Right renal cortex interstitium (tissue), 3 donors: ENCODE data around the gene SUN3. TPM values are rescaled to one million over a fixed set of nuclear protein-coding genes. Genes with fewer than 3 reads are reported as not detected.
A peak's percentile ranks its signal among the peaks of the same experiment; 100 is the strongest.
"Not testable (repeated sequence)": the region's sequence is repeated elsewhere in the genome, so short reads cannot be mapped to it uniquely, and the experiment has no call there.

ENCODE experiments used
- DNase-seq, 3 donors: peaks; one replicate each; pipeline ENCODE4 v3.0.0-alpha.2; 2013; ENCODE audit warnings: low read depth in 3 of 3, low spot score in 2 of 3
- polyA plus RNA-seq, 3 donors: library from polyadenylated mRNA; unstranded; fragments of 120-200 nt; gene quantifications; one replicate each; pipeline ENCODE4 v1.2.1, GENCODE V29; 2013; ENCODE audit not compliant: insufficient read length in 3 of 3

The SUN3 gene
- polyA plus RNA-seq, 3 donors = 0.11 to 0.37 TPM; not detected in 1

DNA sequence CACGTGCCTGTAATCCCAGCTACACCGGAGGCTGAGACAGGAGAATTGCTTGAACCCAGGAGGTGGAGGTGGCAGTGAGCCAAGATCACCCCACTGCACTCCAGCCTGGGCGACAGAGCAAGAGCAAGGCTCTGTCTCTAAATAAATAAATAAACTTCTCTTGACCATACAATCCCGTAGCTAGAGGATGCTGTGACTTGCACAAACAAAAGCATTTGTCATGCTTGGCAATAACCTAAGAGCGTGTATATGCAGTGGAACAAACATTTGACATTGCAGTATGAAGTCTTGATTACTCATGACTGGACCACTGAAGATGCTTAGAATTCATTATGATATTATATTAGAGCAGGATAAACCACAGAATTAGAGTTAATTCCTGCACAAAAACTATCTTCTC is 5.0 kb upstream of the SUN3 start:
- DNase-seq = no peak

DNA sequence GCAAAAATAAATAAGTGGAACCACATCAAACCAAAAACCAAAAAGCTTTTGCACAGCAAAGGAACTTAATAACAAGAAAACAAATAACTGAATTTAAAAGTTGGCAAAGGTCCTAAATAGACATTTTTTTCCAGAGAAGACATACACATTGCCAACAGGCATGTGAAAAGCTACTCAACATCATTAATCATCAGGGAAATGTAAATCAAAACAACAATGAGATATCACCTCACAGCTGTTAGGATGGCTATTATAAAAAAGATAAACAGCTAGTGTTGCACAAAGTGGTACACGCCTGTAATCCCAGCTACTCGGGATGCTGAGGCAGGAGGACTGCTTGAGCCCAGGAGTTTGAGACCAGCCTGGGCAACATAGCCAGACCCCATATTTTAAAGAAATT is 2.2 kb upstream of the SUN3 start:
- DNase-seq = no peak

DNA sequence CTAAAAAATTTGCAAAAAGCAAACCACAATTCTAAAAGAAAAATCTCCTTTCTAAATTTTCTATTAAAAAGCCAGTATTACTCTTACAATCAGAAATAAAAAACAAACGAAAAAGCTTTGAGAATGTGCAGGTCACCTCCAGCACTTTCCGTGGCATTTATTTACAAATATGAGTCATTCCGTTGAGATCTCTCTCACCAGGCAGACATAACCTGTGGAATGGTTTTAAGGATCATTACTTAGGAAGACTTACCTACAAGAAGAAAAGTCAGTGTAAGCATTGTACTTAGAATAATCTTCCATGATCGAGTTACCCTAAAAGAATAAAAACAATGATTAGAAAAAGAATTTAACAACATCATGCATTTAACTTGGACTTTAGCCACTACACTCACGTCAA is 3.3 kb downstream of the SUN3 start:
- DNase-seq = no peak

DNA sequence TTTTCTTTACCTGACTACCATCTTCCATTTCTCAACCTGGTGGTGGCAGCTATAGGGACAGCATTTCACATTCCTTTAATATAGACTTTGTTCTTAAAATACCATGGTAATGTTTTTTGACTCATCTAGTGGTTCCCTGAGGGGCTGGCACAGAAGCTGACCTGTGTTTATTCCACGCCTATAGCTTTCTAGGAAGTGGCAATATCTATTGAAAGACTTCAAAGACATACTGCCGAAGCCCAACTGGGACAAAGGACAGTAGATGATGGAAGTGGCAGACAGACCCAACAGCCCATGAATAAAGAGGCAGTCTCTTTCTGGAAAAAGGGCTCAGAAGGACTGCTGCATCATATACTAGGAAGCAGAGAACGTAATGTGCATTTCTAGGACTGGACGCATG is 11.2 kb downstream of the SUN3 start:
- DNase-seq = no peak

DNA sequence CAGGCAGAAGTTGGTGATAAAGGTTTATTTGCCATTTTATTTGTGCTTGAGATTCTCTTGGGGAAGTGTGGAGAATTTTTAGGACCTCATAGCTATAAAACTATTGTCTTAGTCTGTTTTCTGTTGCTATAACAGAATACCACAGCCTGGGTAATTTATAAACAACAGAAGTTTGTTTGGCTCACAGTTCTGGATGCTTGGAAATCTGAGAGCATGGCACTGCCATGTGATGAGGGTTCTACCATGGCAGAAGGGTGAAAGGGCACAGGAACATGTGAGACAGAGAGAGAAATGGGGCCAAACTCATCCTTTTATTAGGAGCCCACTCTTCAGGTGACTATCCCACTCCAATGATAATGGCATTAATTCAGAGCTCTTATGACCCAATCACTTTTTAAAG is 12.3 kb downstream of the SUN3 start:
- no peak for DNase-seq

DNA sequence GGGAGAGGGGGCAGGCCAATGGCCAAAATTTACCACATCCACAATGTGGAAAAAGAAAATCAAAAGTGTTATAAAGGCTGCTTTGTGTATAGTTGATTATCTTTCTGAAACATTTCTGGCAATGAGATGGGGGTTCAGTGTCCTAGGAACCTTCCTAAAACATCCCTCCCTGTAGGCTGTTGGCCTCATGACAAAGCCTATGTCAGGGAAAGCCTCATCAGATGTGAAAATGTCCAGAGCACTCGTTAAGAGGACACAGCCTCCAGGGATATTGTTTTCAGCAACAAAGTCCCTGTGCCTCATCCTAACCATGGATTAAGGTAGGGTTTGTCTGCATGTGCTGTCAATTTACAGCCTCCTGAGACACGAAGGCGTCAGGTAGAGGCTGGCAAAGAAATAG is 17.0 kb downstream of the SUN3 start:
- no peak for DNase-seq

DNA sequence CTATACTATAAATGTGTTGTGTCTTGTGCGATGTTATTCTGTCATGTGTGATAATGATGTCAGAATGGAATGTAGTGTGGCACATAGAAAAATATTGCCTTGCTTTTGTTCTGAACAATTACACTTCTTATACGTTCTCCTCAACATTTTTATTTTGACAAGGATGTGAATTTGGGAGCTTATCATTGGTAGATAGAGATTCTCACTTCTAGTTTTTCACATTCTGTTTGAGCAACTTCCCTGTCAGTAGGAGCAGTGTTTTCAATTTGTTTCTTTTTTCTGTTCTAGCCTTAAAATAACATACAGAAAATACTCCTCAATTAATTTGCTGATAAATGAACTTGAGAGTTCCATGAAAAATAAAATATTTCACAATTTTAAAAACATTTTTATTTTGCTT is 17.6 kb downstream of the SUN3 start:
- no peak for DNase-seq

DNA sequence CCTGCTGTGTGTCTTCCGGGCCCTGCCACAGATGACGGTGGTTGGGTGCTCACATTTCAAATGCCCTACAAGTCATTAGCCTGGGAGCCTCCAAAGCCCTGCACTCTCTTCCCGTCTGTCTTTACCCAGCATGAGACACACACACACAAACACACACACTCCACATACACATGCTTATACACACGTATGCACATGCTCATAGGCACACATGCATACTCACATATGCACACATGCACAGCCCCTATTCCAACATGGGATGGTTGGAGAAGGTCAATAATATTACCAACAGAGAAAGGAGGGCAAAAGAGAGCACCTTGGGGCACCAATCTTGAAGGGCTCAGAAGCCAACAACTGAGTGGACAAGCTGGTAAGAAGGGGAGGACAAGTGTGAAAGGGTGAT is 19.0 kb downstream of the SUN3 start:
- DNase-seq = no peak

DNA sequence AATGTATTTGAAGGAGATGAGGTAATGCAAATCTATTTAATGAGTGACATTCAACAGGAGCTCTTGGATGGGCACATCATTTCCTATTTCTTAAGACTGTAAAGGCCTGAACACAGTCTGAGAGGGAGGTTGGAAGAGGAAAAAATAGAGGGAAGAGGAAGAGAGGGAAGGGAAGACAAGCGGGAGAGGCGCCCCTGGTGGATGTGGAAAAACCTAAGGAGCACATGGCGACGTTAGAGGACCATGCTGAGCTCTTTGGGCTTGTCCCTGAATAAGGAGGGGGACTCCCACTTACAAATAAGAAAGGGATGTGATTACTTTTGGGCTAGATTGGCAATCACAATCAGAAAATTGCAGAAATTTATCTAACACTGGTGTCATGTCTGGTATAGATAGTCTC is 19.6 kb downstream of the SUN3 start:
- no peak for DNase-seq

DNA sequence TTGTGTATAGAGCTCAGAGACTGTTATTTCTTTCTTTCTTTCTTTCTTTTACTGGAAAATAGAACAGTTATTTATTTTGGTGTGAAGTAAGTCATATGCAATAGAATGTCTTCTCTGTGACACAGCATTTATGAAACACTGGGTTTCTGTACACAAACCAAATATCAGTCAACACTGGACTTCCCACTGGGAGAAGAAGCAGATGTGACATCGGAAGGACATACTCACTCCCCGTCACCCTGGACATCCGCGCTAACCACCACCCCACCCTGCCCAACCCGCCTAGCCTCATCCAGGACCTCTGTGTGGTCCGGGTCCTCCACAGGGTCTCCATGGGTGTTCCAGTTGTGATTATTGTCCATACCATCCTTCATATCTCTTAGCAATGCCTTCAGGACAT is 22.0 kb downstream of the SUN3 start:
- DNase-seq = no peak

DNA sequence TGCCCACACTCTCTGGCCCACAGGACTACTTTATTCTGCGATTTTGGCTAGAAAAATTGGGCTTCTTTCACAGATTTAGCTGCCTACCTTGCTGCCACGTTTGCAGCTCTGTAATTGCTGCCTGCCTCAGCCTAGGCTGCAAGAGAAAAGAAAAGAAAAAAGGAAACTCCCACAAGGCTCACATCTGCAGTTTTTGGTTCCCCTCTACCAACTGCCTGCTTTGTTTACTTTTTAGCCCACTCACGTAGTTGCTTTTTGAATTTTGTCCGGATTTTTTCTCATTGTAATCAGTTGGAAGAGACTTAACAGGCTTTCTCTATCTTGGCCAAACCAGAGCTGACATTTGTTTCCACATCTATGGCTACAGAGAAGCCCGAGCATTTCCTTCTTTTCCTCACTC is 24.3 kb downstream of the SUN3 start:
- DNase-seq = no peak

DNA sequence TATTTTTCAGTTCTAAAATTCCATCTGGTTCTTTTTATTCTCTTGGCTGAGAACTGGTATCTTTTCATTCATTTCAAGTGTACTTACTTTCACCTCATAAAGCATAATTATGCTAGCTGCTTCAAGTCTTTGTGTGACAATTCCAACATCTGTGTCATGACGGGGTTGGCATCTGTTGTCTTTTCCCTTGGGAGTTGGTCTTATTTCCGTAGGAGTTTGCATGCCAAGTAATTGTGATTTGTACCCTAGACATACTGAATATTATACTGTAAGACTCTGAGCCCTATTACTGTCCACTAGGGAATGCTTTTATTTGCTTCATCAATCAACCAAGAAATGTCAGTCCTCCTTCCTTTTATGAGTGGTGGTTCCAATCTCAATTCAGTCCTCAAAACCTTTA is 24.9 kb downstream of the SUN3 start:
- DNase-seq = no peak

DNA sequence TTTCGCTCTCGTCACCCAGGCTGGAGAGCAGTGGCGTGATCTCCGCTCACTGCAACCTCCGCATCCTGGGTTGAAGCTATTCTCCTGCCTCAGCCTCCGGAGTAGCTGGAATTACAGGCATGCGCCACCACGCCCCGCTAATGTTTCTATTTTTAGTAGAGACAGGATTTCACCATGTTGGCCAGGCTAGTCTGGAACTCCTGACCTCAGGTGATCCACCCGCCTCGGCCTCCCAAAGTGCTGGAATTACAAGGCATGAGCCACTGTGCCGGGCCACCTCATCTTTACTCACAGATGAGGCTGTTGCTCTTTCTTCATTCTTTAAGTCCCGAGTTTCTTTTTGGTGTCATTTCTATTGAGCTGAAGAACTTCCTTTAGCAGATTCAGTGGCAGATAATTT is 28.7 kb downstream of the SUN3 start:
- DNase-seq = not testable (repeated sequence)

DNA sequence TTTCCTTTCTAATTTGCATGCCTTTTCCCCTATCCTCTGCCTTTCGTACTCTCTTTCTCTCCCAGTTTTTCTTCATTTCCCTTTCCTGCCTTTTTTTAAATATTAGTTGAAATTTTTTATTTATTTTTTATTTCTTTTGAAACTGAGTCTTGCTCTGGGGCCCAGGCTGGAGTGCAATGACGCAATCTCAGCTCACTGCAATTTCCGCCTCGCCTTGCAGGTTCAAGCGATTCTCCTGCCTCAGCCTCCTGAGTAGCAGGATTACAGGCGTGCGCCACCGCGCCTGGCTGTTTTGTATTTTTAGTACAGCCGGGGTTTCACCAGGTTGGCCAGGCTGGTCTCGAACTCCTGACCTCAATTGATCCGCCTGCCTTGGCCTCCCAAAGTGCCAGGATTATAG is 29.5 kb downstream of the SUN3 start:
- no peak for DNase-seq

DNA sequence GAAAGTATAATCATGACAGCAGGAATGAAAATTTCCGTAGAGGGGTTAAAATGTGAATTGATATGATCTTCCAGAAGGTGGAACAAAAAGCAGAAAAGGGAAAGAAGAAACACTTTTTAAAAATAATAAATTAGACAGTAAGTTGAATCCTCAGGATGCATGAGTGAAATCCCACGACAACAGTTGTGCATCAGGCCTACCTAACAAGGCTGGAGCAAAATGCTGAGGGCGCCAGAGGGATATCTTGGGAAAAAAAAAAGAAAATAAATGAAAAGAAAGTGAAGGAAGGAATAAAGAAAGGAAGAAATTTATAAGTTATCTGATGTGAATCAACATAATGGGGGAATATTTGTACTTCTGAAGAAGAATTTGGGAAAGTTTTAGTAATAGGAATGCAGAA is 36.5 kb downstream of the SUN3 start:
- no peak for DNase-seq

DNA sequence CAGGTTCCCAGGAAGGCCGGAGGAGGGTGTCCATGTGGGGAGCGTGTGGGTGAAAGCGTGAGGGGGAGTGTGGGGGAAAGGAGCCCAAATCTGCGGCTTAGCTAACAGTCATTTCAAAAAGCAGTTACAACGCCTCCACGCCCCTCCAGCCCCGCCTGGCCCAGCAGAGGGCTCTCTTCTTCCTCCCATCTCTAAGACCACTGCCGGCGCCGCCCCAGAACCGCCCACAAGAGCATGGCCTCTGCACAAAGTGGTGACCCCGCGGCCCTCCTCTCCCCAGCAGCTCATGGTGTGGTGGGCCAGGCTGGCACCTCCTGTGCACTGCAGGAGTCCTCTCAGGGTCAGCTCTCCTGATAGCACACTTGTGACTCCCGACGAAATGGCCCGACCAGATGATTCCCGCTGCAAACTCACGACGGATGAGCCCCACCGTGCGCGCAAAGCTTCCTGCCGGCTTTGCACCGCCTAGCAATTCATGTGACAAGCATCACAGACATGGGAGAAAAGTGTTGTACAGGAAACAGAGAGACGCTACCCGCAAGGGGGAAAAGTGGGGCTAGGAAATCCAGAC is 37.1 kb downstream of the SUN3 start:
- DNase-seq = peak in 1 of 3 donors; percentile 54

DNA sequence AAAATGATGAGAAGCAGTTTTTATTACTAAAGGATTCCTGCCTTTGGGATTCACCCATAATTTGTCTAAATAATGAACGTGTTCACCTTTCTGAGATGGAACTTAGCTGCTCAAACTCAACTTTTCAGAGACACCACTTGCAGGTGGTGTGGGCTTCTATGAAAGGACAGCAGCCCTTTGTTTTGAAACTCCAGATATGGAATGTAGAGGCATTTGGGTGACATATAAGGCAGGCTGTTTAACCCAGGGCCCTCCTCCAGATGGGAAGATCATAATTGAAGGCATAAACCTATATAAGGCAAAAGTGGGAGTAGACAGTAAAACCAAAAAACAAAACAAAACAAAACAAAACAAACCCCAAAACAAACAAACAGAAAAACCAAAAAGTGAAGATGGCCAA is 37.6 kb downstream of the SUN3 start:
- no peak for DNase-seq

DNA sequence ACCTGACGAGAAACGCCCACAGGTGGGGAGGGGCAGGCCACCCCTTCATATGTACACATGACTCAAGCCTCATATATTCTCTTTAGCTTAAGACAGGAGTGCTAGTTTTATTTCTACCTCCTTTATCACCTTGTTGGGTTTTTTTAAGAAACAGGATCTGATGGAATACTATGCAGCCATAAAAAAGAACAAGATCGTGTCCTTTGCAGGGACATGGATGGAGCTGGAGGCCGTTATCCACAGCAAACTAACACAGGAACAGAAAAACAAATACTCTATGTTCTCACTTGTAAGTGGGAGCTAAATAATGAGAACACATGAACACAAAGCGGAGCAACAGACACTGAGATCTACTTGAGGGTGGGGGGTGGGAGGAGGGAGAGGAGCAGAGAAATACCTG is 38.3 kb downstream of the SUN3 start:
- no peak for DNase-seq

DNA sequence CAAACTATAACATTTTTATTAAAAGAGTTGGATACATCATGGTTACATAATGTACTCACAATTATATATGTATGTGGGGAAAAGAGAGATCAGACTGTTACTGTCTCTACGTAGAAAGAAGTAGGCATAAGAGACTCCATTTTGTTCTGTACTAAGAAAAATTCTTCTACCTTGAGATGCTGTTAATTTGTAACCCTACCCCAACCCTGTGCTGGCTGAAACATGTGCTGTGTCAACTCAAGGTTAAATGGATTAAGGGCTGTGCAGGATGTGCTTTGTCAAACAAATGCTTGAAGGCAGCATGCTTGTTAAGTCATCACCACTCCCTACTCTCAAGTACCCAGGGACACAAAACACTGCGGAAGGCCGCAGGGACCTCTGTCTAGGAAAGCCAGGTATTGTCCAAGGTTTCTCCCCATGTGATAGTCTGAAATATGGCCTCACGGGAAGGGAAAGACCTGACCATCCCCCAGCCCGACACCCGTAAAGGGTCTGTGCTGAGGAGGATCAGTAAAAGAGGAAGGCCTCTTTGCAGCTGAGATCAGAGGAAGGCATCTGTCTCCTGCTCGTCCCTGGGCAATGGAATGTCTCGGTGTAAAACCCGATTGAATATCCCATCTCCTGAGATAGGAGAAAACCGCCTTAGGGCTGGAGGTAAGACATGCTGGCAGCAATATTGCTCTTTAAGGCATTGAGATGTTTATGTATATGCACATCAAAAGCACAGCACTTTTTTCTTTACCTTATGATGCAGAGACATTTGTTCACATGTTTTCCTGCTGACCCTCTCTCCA is 39.1 kb downstream of the SUN3 start:
- DNase-seq = not testable (repeated sequence)

DNA sequence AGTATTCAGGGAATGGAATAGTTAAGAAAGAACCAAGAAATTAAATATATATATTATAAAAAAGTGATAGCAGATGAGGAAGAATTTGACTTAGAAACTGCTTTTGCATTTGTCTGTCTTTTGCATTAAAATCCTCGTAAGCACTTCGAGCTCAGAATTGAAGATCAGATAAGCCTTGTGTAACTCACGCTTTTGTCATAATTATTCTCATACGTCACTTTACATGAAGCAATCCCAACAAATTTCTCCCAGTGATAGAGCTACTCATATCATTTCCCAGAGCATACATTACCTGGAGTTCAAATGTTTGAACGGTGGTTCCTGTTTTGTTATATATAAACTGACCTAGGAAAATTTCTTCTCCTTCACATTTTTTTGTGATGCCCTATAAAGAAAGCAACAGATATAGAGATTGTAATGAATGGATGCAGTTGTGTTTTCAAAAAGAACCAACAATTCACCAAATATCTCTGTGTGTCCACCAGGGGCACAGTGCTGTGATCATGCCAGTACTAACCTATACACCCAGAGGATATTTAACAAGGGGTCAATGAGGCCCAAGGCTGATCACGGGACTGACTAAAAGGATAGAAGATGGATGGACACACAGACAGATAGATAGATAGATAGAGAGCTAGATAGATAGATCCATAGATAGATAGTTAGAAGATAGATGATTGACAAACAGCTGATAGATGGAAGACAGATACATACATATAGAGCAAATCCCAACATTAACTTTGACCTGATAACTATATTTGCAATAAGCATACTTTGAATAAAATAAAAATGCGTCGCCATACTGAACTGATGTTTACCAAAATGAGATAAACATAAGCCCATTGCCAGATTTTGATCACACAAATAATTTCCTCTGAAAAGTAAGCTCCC is 40.2 kb downstream of the SUN3 start:
- DNase-seq = no peak

DNA sequence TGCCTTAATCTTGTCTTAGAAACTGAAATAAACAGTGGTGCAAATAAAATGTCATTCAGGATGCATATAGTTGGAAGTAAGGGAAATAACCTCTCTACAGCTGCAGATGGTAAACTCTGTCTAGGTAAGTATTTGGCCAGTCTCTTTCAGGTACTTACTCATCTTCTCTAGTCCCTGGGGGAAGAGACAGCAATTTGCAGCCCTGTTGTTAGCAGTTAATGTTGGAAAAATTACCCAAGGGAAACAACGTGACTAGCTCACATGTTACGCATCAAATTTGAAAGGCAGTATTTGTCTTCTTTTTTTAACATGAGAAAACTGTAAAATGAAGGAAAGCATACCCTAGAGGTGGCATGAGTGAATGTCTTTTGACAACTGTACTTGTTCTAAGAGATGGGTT is 46.3 kb downstream of the SUN3 start:
- no peak for DNase-seq

DNA sequence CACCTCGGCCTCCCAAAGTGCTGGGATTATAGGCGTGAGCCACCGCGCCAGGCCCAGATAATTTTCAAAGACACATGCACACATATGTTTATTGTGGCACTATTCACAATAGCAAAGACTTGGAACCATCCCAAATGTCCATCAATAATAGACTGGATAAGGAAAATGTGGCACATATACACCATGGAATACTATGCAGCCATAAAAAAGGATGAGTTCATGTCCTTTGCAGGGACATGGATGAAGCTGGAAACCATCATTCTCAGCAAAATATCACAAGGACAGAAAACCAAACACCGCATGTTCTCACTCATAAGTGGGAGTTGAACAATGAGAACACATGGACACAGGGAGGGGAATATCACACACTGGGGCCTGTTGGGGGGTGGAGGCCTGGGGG is 48.3 kb downstream of the SUN3 start:
- not testable (repeated sequence) for DNase-seq
